ENCODE results near the gene CUBN. TPM values are rescaled to one million over a fixed set of nuclear protein-coding genes. Genes with fewer than 3 reads are reported as not detected.

The CUBN gene
- total RNA-seq, 3 donors from 2014 or later (not counting 1 experiment from before 2014, with no cell fraction given): 4.7 to 5.6 (median 5.1) TPM

DNA sequence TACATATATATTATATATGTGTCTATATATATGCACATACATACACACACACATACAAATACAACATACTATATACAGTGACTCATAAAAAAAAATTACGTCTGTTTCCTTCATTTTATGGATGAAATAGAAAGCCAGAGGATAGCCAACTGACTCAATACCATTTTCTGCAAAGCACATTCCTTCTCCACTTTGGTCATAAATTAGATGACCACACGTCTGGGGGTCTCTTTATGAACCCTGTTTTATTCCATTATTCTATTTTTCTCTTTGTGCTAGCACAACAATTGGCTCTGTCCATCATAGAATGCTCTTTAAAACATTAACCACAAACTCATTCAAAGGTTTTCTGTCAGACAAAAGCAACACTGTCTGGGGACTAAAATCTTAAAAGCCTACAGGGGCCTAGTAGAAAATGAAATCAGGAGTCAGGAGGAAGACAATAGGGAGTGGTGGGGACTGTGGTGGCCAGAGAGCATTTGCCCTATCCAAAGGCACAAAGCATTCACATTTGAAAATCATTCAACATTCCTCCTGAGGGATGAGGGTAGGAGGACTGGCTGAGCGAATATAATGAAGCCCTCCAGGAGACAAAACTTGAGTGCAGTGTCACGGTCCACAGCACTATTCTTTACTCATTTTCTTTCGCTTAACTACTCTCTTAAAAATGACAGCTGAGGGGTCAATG is 4.3 kb downstream of the CUBN start:
- H3K36me3 ChIP-seq (ENCODE audit: control insufficient read depth, insufficient read depth, low read length): peaks cover 4% of the 10 kb centered on the region
- no peaks in the 10 kb centered on the region for H3K9me3 ChIP-seq (ENCODE audit: control insufficient read depth, insufficient read depth, low read length)
- no peak overlapping the region for H3K4me3 ChIP-seq (ENCODE audit: low read length)
- intact Hi-C loops (cut with micrococcal nuclease): no loop called here
- peaks cover 3% of the 10 kb centered on the region for H3K4me1 ChIP-seq (ENCODE audit: control insufficient read depth, insufficient read depth, low read length)
- H3K27me3 Mint-ChIP-seq (ENCODE audit: low read depth in 2 of 2): no peaks in the 10 kb centered on the region
- no peaks in the 10 kb centered on the region for H3K9me3 Mint-ChIP-seq
- peaks cover 10% of the 10 kb centered on the region for H3K36me3 Mint-ChIP-seq
- WGBS (ENCODE audit: insufficient coverage): 98% methylated on average over 4 of the region's 5 CpGs
- H3K4me3 Mint-ChIP-seq: no peak overlapping the region
- no peaks in the 10 kb centered on the region for H3K27me3 ChIP-seq (ENCODE audit: control insufficient read depth, insufficient read depth, low read length)
- ATAC-seq (no peak), DNase-seq (no peak)
- TF ChIP-seq CTCF (IDR thresholded peaks at IDR 0.05): no peak
- peaks cover 13 to 17% of the 10 kb centered on the region in 2 donors for H3K4me1 Mint-ChIP-seq
- no peak overlapping the region for H3K27ac ChIP-seq (ENCODE audit: low read length)
- no peak overlapping the region for H3K27ac Mint-ChIP-seq

DNA sequence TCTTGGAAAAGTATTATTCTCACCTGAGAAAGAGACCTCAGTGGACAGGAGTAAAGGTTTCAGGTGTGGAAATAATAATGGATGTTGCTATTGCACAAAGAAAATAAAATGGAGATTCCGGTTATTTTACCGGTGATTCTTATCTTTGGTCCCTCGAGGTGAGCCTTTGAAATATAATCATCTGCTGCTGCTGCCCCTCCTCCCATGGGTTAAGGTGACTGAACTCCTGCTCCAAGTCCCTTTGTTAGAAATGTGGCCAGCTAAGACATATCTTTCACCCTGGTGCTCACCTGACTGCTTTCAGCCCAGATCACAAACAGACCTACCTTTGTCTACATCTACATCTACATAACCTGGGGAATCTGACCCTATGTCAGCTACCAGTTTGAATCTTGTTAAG is 5.7 kb downstream of the CUBN start:
- H3K9me3 ChIP-seq (ENCODE audit: control insufficient read depth, insufficient read depth, low read length): no peaks in the 10 kb centered on the region
- 94% methylated on average over 3 of the region's 3 CpGs for WGBS (ENCODE audit: insufficient coverage)
- H3K27me3 Mint-ChIP-seq (ENCODE audit: low read depth in 2 of 2): no peaks in the 10 kb centered on the region
- no peak overlapping the region for H3K4me3 Mint-ChIP-seq
- TF ChIP-seq CTCF (IDR thresholded peaks at IDR 0.05): no peak
- intact Hi-C loops (cut with micrococcal nuclease): no loop called here
- H3K27ac ChIP-seq (ENCODE audit: low read length): no peak overlapping the region
- no peak for DNase-seq
- no peak overlapping the region for H3K27ac Mint-ChIP-seq
- peaks cover 4% of the 10 kb centered on the region for H3K36me3 ChIP-seq (ENCODE audit: control insufficient read depth, insufficient read depth, low read length)
- ATAC-seq: no peak
- H3K36me3 Mint-ChIP-seq: peaks cover 16% of the 10 kb centered on the region
- H3K4me1 ChIP-seq (ENCODE audit: control insufficient read depth, insufficient read depth, low read length): peaks cover 3% of the 10 kb centered on the region
- no peaks in the 10 kb centered on the region for H3K27me3 ChIP-seq (ENCODE audit: control insufficient read depth, insufficient read depth, low read length)
- no peaks in the 10 kb centered on the region for H3K9me3 Mint-ChIP-seq
- peaks cover 13 to 17% of the 10 kb centered on the region in 2 donors for H3K4me1 Mint-ChIP-seq
- no peak overlapping the region for H3K4me3 ChIP-seq (ENCODE audit: low read length)

DNA sequence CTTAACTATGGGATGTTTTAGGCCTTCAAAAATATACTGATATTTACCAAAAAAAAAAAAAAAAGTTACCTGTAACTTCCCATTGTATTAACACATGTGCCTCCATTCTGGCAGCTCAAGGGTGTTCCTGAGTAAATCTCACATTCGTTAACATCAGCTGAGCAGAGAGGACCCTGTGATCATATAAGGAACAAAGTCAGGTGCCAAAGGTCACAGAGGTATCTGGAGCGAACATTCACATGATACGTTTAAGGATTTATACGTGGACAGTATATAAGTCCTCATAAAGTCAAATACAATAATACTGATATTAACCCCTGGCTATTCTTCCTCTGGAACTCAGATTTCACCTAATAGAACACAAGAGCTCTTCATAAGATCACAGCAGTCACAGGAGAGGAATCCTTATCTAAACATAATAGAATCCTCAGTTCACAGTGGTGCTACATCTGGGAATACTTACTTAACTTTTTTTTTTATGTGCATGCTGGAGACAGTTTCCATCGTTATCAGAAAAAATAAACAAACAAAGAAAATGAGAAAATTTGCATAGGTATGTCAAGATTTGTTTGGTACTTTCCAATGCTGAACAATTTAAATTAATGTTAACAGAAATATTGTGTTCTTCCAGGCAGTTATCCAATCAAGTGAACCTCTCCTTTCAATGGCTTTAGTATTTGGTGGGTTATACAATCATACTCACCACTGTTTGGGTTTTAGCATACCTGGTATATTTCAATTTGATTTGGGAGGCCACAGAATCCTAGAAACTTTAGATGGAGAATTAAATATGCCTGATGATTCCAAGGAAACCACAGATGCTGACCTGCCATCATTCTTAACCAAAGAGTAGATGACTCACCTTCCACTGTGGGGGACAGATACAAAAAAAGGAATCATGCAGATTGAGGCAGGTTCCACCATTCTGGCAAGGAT is 6.6 kb downstream of the CUBN start:
- H3K27me3 ChIP-seq (ENCODE audit: control insufficient read depth, insufficient read depth, low read length): no peaks in the 10 kb centered on the region
- ATAC-seq: no peak
- intact Hi-C loops (cut with micrococcal nuclease): no loop called here
- no peak for TF ChIP-seq CTCF (IDR thresholded peaks at IDR 0.05)
- Mint-ChIP-seq H3K9me3 (no peaks in the 10 kb centered on the region), H3K27me3 (ENCODE audit: low read depth in 2 of 2) (no peaks in the 10 kb centered on the region), H3K36me3 (peaks cover 16% of the 10 kb centered on the region), H3K4me3 (no peak overlapping the region), H3K4me1 (peaks cover 13 to 17% of the 10 kb centered on the region in 2 donors), H3K27ac (no peak overlapping the region)
- peaks cover 3% of the 10 kb centered on the region for H3K4me1 ChIP-seq (ENCODE audit: control insufficient read depth, insufficient read depth, low read length)
- 95% methylated on average over 4 of the region's 5 CpGs for WGBS (ENCODE audit: insufficient coverage)
- no peaks in the 10 kb centered on the region for H3K9me3 ChIP-seq (ENCODE audit: control insufficient read depth, insufficient read depth, low read length)
- DNase-seq: no peak
- H3K36me3 ChIP-seq (ENCODE audit: control insufficient read depth, insufficient read depth, low read length): peaks cover 4% of the 10 kb centered on the region
- no peak overlapping the region for H3K4me3 ChIP-seq (ENCODE audit: low read length)
- no peak overlapping the region for H3K27ac ChIP-seq (ENCODE audit: low read length)

Measured in natural killer cell (primary cell).